ENCODE results near the gene LRRC45.

- TF ChIP-seq FOXP2 (optimal IDR thresholded peaks at IDR 0.05; ENCODE audit: control extremely low read depth, extremely low read length, insufficient read depth) (no peak), EZH2 (IDR thresholded peaks at IDR 0.05) (no peak), POLR2AphosphoS5 (IDR thresholded peaks at IDR 0.05; ENCODE audit: borderline replicate concordance, low read depth, low read length) (no peak)
These were observed 16.5 kb upstream of the LRRC45 start for GRCh38 chr17:82006468-82007227.

All from SK-N-MC (cell line).